Lower lobe of right lung (tissue), 2 donors: Measurements from ENCODE around the gene B4GALT2. TPM values are rescaled to one million over a fixed set of nuclear protein-coding genes. Genes with fewer than 3 reads are reported as not detected.
A peak's percentile ranks its signal among the peaks of the same experiment; 100 is the strongest.

Source experiments
- ATAC-seq, 2 donors: fragments of 200-7000 bp; cut with Tn5 transposase; one replicate each; pipeline ENCODE4 v1.9.1; 2020 to 2022; ENCODE audit warnings: mild to moderate bottlenecking in 2 of 2, moderate library complexity in 2 of 2
- DNase-seq: peaks from one replicate; pipeline ENCODE4 v3.0.0-alpha.2; 2020
- H3K27ac ChIP-seq: fragments of 200-600 bp; one replicate; pipeline ENCODE4 v1.8.0; 2022
- H3K27me3 ChIP-seq: fragments of 200-600 bp; one replicate; pipeline ENCODE4 v1.8.0; 2022; ENCODE audit warnings: low read depth
- H3K36me3 ChIP-seq: fragments of 200-600 bp; one replicate; pipeline ENCODE4 v1.8.0; 2022; ENCODE audit warnings: mild to moderate bottlenecking
- H3K4me1 ChIP-seq: fragments of 200-600 bp; one replicate; pipeline ENCODE4 v1.8.0; 2022
- H3K4me3 ChIP-seq: fragments of 200-600 bp; one replicate; pipeline ENCODE4 v1.8.0; 2022; ENCODE audit warnings: mild to moderate bottlenecking
- H3K9me3 ChIP-seq: fragments of 200-600 bp; one replicate; pipeline ENCODE4 v1.8.0; 2022
- intact Hi-C: fragments of 100-400 bp; cut with DNase I; formaldehyde crosslinking; loops from one replicate; pipeline ENCODE4 v1.11.0; 2022
- total RNA-seq: library from RNA; stranded (reverse); fragmentation: NEBNext Ultra II Directional; extraction: Animal tissue kit (Norgen Biotek cat#: 25700); gene quantifications from one replicate; pipeline ENCODE4 v1.2.1, GENCODE V29; 2021
- TF ChIP-seq, protein P1 (sequence below): fragments of 200-600 bp; IDR thresholded peaks from one replicate; pipeline ENCODE4 v1.8.0; 2022; ENCODE audit warnings: antibody characterized with exemption, mild to moderate bottlenecking
- donor health status: DM: no; HTN: yes; CAD: no; lungs with severe emphysema.

The B4GALT2 gene
- total RNA-seq, 1 donor from 2014 or later, result 17.3 TPM

DNA sequence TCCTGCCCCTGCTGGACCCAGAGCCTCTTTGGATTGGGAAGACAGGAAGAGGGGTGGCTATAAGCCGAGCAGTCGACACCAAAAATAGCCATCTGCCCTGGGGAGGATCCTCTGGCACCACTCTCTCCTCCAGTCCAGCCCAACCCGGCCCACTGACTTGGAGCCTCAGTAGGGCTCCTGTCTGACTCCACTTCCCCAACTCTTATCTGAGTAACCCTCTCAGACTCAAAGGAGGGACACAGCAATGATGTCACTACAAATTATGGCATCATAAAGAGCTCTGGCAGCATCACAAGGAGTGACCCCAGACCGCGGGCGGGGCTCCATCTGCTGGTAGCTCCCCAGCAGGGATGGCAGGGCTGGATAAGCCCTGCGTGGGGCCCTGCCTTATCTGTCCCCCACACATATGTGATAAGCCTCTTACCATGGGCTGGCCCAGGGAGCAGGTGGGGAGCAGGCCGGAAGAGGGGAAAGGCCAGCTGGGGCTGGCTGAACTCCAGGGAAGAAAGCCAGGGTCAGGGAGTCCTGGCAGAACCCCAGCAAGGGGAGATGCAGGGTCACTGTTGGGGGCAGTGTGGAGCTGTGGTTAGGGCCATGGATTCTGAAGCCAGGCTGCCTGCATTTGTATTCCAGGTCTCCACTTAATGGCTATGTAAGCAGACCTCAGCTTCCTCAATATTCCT lies 56.9 kb downstream of the B4GALT2 start:
- DNase-seq (no peak), ATAC-seq (peak in 1 of 2 donors; percentile 20)
- intact Hi-C loops, result no loop called here
- H3K4me3 ChIP-seq, result no peak overlapping the region
- peak overlapping the region; percentile 36 for H3K27ac ChIP-seq
- no peaks in the 10 kb centered on the region for H3K27me3 ChIP-seq
- peaks cover 35% of the 10 kb centered on the region for H3K4me1 ChIP-seq
- H3K9me3 ChIP-seq, result no peaks in the 10 kb centered on the region
- TF ChIP-seq, protein P1, sequence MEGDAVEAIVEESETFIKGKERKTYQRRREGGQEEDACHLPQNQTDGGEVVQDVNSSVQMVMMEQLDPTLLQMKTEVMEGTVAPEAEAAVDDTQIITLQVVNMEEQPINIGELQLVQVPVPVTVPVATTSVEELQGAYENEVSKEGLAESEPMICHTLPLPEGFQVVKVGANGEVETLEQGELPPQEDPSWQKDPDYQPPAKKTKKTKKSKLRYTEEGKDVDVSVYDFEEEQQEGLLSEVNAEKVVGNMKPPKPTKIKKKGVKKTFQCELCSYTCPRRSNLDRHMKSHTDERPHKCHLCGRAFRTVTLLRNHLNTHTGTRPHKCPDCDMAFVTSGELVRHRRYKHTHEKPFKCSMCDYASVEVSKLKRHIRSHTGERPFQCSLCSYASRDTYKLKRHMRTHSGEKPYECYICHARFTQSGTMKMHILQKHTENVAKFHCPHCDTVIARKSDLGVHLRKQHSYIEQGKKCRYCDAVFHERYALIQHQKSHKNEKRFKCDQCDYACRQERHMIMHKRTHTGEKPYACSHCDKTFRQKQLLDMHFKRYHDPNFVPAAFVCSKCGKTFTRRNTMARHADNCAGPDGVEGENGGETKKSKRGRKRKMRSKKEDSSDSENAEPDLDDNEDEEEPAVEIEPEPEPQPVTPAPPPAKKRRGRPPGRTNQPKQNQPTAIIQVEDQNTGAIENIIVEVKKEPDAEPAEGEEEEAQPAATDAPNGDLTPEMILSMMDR, result no peak
- H3K36me3 ChIP-seq, result no peaks in the 10 kb centered on the region

DNA sequence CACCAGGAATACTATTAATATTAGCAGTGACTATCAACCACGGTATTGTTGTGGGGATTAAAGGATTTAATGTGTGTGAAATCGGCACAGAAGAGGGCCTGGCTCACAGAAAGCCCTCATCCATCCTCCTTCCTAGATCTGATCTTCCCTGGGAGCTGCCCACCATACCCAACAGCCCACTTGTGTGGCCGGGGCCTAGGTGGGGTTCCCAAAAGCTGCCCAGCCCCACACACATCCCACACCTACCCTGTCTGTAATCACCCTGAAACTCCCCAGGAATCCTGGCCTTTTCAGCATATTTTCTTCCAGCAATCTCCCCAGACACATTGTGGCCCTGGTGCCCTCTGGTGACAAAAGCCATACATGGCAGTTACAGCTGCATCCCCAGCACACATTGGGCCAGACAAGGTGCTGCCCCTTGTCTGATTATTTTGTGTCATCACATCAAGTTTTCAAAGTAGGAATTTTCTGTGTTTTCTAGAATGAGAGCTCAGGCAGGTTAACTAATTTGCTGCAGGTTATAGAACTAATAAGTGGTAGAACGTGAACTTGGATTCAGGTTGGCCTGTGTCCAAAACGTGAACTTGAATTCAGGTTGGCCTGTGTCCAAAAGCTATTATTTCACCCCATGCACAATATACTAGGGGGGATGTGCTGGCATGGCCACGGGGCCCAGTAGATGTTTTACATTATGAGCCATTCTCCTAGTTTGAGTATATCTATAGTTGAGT lies 57.6 kb downstream of the B4GALT2 start:
- intact Hi-C loops, result no loop called here
- peak; percentile 65 for DNase-seq

GRCh38 chr1:44037154-44037553 lies 58.1 kb downstream of the B4GALT2 start:
- no peaks in the 10 kb centered on the region for H3K36me3 ChIP-seq
- H3K4me3 ChIP-seq, result no peak overlapping the region
- ATAC-seq, result no peak
- TF ChIP-seq, protein P1, result no peak
- H3K4me1 ChIP-seq, result peaks cover 25% of the 10 kb centered on the region
- H3K27ac ChIP-seq, result no peak overlapping the region
- intact Hi-C loops, result no loop called here
- no peaks in the 10 kb centered on the region for H3K27me3 ChIP-seq
- DNase-seq, result no peak
- H3K9me3 ChIP-seq, result no peaks in the 10 kb centered on the region

More for the DNA sequence above, 57.6 kb downstream of the B4GALT2 start:
- Histone ChIP-seq H3K4me1 (peaks cover 31% of the 10 kb centered on the region), H3K36me3 (no peaks in the 10 kb centered on the region), H3K27ac (peak overlapping the region; percentile 36), H3K27me3 (no peaks in the 10 kb centered on the region), H3K4me3 (no peak overlapping the region), H3K9me3 (no peaks in the 10 kb centered on the region)
- TF ChIP-seq, protein P1, result peak; percentile 84
- ATAC-seq, result peak; percentile 77 to 82

DNA sequence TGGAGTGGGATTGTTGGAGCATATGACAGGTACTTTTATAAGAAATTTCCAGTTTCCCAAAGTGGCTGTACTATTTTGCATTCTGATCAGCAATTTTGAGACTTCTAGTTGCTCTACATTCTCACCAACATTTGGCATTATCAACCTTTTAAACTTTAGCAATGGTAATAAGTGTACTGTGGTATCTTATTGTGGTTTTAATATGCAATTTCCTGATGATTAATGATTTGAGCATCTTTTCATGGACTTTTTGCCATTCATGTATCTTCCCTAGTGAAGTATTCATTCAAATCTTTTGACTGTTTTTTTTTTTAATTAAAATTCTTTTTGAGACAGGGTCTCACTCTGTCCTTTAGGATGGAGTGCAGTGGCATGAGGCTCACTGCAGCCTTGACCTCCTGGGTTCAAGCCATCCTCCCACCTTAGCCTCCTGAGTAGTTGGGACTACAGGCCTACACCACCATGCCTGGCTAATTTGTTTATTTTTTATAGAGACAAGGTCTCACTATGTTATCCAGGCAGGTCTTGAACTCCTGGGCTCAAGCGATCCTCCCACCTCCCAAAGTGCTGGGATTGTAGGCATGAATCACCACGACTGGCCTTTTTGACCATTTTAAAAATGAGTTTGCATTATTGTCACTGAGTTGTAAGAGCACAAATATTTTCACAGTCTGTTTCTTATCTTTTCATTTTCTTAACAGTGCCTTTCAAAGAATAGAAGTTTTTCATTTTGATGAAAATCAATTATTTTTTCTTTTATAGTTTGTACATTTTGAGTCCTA lies 60.1 kb downstream of the B4GALT2 start:
- no peaks in the 10 kb centered on the region for H3K36me3 ChIP-seq
- DNase-seq (no peak), ATAC-seq (no peak)
- H3K4me3 ChIP-seq, result no peak overlapping the region
- intact Hi-C loops, result no loop called here
- TF ChIP-seq, protein P1, result no peak
- no peaks in the 10 kb centered on the region for H3K9me3 ChIP-seq
- H3K4me1 ChIP-seq, result peaks cover 18% of the 10 kb centered on the region
- no peak overlapping the region for H3K27ac ChIP-seq
- H3K27me3 ChIP-seq, result no peaks in the 10 kb centered on the region

- H3K4me1 ChIP-seq, result peaks cover 16% of the 10 kb centered on the region
- no peaks in the 10 kb centered on the region for H3K27me3 ChIP-seq
- TF ChIP-seq, protein P1, result no peak
- intact Hi-C loops, result no loop called here
- H3K36me3 ChIP-seq, result no peaks in the 10 kb centered on the region
- H3K4me3 ChIP-seq, result no peak overlapping the region
- no peak for DNase-seq
- no peak overlapping the region for H3K27ac ChIP-seq
- H3K9me3 ChIP-seq, result no peaks in the 10 kb centered on the region
- ATAC-seq, result no peak
These were observed 61.4 kb downstream of the B4GALT2 start for GRCh38 chr1:44040418-44040817.
